SU-DHL-6 (cell line): ENCODE data around the gene GJB6.

Experiments
- H2AFZ ChIP-seq: fragments of 200-600 bp; sonication (generic); 2 replicates; pipeline ENCODE4 v1.6.1; 2014; ENCODE audit warnings: low read depth, mild to moderate bottlenecking, moderate library complexity, mixed read lengths, antibody characterized with exemption, low read length; ENCODE audit not compliant: severe bottlenecking
- H3F3A ChIP-seq: fragments of 200-600 bp; shearing (Covaris generic); 2 replicates; pipeline ENCODE4 v1.6.0; 2016; ENCODE audit warnings: antibody characterized with exemption, mild to moderate bottlenecking; ENCODE audit not compliant: insufficient read depth
- H3K27ac ChIP-seq: fragments of 200-600 bp; sonication (generic); 2 replicates; pipeline ENCODE4 v1.5.1; 2016; ENCODE audit warnings: low read depth, mild to moderate bottlenecking, low read length, moderate library complexity, mixed read lengths
- H3K27me3 ChIP-seq: fragments of 200-600 bp; sonication (generic), shearing (Covaris generic); 2 replicates; pipeline ENCODE4 v1.6.0; 2014; ENCODE audit warnings: mild to moderate bottlenecking, low read length
- H3K36me3 ChIP-seq: fragments of 200-600 bp; sonication (generic); 2 replicates; pipeline ENCODE4 v1.6.1; 2014; ENCODE audit warnings: mild to moderate bottlenecking, low read length, mixed read lengths
- H3K4me2 ChIP-seq: fragments of 300-600, 200-600 bp; shearing (Covaris generic), sonication (generic); 2 replicates; pipeline ENCODE4 v1.6.0; 2014; ENCODE audit warnings: low read length, low read depth, mild to moderate bottlenecking; ENCODE audit not compliant: poor library complexity, severe bottlenecking
- H3K4me3 ChIP-seq: fragments of 200-600 bp; sonication (generic); 2 replicates; pipeline ENCODE4 v1.5.1; 2014; ENCODE audit warnings: antibody characterized with exemption, low read length, mild to moderate bottlenecking, mixed read lengths; ENCODE audit not compliant: insufficient read depth, poor library complexity, severe bottlenecking
- H3K79me2 ChIP-seq: fragments of 200-600 bp; sonication (generic); 2 replicates; pipeline ENCODE4 v1.6.1; 2014; ENCODE audit warnings: mild to moderate bottlenecking, low read length, moderate library complexity; ENCODE audit not compliant: insufficient read depth
- H3K9ac ChIP-seq: fragments of 200-600 bp; sonication (generic); 2 replicates; pipeline ENCODE4 v1.7.0; 2014; ENCODE audit warnings: mild to moderate bottlenecking, low read length
- H3K9me2 ChIP-seq: fragments of 200-600 bp; sonication (generic); replicated peaks from 2 replicates; pipeline ENCODE4 v1.6.1; 2014; ENCODE audit warnings: low read length; ENCODE audit not compliant: insufficient read depth
- H3K9me3 ChIP-seq: fragments of 200-600 bp; sonication (generic); 2 replicates; pipeline ENCODE4 v1.6.1; 2014; ENCODE audit warnings: low read length, mixed read lengths; ENCODE audit not compliant: insufficient read depth
- H4K20me1 ChIP-seq: fragments of 200-600 bp; sonication (generic); 2 replicates; pipeline ENCODE4 v1.6.1; 2014; ENCODE audit warnings: low read depth, mild to moderate bottlenecking, antibody characterized with exemption, low read length, moderate library complexity, mixed read lengths
- EZH2phosphoT487 ChIP-seq: fragments of 200-600 bp; sonication (generic), shearing (Covaris generic); conservative IDR thresholded peaks from 2 replicates; pipeline ENCODE4 v1.6.1; 2018; ENCODE audit warnings: mild to moderate bottlenecking, antibody characterized with exemption, low read length, moderate library complexity, mixed read lengths
- TF ChIP-seq, protein P1 (sequence below): fragments of 200-600 bp; sonication (generic); IDR thresholded peaks from one replicate; pipeline ENCODE4 v1.5.1; 2017; ENCODE audit warnings: antibody characterized with exemption, mild to moderate bottlenecking, low read length, moderate library complexity; ENCODE audit not compliant: insufficient read depth, poor library complexity, severe bottlenecking

Gene GJB6

DNA sequence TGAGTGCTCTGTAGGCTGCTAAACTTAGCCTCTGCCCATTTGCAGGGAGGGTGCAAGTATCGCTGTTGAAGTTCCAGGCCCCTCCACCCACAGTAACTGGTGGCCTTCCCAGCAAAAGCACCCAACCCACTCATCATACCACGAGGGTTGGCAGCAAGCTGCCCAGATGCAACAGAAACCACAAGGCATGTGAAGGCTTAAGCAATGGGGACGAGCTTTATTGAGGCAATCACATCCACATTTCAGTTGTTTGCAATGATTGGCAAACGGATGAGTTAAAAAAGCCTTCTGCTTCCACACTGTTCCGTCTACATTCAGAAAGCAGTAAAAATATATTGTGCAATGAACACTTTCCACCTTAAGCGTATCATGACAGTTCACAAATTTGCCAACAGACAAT, 10.3 kb downstream of the GJB6 start:
- H3K4me2 ChIP-seq = no peak overlapping the region
- no peak overlapping the region for H3K9ac ChIP-seq
- H4K20me1 ChIP-seq = no peaks in the 10 kb centered on the region
- no peak overlapping the region for H2AFZ ChIP-seq
- no peaks in the 10 kb centered on the region for H3K36me3 ChIP-seq
- H3K79me2 ChIP-seq = no peaks in the 10 kb centered on the region
- H3K9me2 ChIP-seq = no peaks in the 10 kb centered on the region
- H3F3A ChIP-seq = no peaks in the 10 kb centered on the region
- no peak overlapping the region for H3K4me3 ChIP-seq
- H3K27me3 ChIP-seq = no peaks in the 10 kb centered on the region
- no peaks in the 10 kb centered on the region for H3K9me3 ChIP-seq
- no peak overlapping the region for H3K27ac ChIP-seq
- TF ChIP-seq EZH2phosphoT487 = no peak
- TF ChIP-seq, protein P1, sequence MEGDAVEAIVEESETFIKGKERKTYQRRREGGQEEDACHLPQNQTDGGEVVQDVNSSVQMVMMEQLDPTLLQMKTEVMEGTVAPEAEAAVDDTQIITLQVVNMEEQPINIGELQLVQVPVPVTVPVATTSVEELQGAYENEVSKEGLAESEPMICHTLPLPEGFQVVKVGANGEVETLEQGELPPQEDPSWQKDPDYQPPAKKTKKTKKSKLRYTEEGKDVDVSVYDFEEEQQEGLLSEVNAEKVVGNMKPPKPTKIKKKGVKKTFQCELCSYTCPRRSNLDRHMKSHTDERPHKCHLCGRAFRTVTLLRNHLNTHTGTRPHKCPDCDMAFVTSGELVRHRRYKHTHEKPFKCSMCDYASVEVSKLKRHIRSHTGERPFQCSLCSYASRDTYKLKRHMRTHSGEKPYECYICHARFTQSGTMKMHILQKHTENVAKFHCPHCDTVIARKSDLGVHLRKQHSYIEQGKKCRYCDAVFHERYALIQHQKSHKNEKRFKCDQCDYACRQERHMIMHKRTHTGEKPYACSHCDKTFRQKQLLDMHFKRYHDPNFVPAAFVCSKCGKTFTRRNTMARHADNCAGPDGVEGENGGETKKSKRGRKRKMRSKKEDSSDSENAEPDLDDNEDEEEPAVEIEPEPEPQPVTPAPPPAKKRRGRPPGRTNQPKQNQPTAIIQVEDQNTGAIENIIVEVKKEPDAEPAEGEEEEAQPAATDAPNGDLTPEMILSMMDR = no peak

GRCh38 chr13:20219577-20219976, 12.5 kb downstream of the GJB6 start:
- no peak overlapping the region for H2AFZ ChIP-seq
- H4K20me1 ChIP-seq = no peaks in the 10 kb centered on the region
- no peak for TF ChIP-seq EZH2phosphoT487
- TF ChIP-seq, protein P1 = no peak
- no peaks in the 10 kb centered on the region for H3K9me2 ChIP-seq
- H3K79me2 ChIP-seq = no peaks in the 10 kb centered on the region
- no peak overlapping the region for H3K27ac ChIP-seq
- no peak overlapping the region for H3K9ac ChIP-seq
- no peaks in the 10 kb centered on the region for H3K27me3 ChIP-seq
- H3K4me3 ChIP-seq = no peak overlapping the region
- H3K4me2 ChIP-seq = no peak overlapping the region
- no peaks in the 10 kb centered on the region for H3K36me3 ChIP-seq
- H3F3A ChIP-seq = no peaks in the 10 kb centered on the region
- H3K9me3 ChIP-seq = no peaks in the 10 kb centered on the region

- Histone ChIP-seq H4K20me1 (no peaks in the 10 kb centered on the region), H3K79me2 (no peaks in the 10 kb centered on the region), H3F3A (no peaks in the 10 kb centered on the region), H3K27ac (no peak overlapping the region), H3K36me3 (no peaks in the 10 kb centered on the region), H3K9ac (no peak overlapping the region), H3K9me2 (no peaks in the 10 kb centered on the region), H3K9me3 (no peaks in the 10 kb centered on the region), H3K27me3 (no peaks in the 10 kb centered on the region), H3K4me2 (no peak overlapping the region), H3K4me3 (no peak overlapping the region), H2AFZ (no peak overlapping the region)
- TF ChIP-seq EZH2phosphoT487 = no peak
- TF ChIP-seq, protein P1 = no peak
Measured at GRCh38 chr13:20217168-20217567, 15.0 kb downstream of the GJB6 start.
